ENCODE data around the gene PCSK2.

PCSK2 gene

DNA sequence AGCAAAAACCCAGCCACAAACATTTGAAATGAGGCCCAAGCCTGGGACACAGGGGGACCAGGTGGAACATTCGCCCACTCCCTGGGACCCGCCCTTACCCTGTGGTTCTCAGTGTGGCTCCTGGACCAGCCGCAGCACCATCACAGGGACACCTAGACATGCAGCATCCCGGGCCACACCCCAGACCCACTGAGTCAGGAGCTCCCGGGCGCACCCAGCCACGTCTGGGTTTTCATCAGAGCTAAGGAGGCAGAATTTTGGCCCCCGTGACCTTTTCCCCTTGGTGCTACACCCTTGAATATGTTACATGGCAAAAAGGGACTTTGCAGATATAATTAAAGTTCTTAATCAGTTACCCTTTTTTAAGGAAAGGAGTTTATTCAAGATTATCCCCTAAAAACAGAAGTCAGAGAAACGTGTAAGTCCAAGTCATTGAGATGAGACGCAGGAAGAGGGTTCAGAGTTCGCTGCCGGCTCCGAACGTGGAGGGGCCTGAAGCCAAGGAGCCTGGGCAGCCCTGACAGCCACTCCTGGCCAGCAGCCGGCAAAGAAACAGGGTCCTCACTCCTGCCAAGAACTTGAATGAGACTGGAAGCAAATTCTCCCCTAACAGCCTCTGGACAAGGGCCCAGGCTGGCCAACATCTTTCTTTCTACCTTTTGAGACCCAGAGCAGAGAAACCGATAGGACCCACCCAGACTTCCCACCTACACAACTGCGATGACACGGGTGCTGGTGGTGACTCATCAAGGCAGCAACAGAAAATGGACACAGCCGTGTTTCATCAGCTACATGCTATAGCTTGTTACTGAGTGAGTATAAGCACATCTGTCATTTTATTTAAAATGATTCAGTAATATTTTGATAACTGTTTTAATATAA is 279.0 kb downstream of the PCSK2 start:
- DNase-seq (ENCODE audit: low read depth, low spot score) = peak; percentile 19

- no peak for DNase-seq (ENCODE audit: low read depth, low spot score)
Observed at GRCh38 chr20:17507032-17507431, 280.2 kb downstream of the PCSK2 start.

GRCh38 chr20:17507531-17507930 is 280.7 kb downstream of the PCSK2 start:
- DNase-seq (ENCODE audit: low read depth, low spot score) = no peak

DNA sequence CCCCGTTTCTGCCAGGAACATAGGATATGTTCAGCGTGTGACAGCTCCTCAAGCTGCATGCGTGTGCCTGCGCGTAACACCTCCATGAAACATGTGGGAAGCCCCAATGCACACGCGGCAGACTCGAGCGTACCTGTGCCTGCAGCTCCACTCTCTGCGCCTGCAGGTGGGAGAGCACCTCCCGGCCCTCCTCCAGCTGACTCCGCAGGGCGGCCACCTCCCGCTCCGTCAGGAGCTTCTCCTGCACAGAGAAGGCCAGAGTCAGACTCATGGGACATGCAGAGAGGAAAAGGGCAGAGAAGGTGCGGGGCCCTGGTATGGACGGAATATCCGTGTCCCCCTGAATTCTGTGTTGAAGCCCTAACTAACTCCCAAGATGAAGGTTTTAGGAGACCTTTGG is 281.9 kb downstream of the PCSK2 start:
- DNase-seq (ENCODE audit: low read depth, low spot score) = no peak

GRCh38 chr20:17510548-17510947 is 283.7 kb downstream of the PCSK2 start:
- DNase-seq (ENCODE audit: low read depth, low spot score) = no peak

DNA sequence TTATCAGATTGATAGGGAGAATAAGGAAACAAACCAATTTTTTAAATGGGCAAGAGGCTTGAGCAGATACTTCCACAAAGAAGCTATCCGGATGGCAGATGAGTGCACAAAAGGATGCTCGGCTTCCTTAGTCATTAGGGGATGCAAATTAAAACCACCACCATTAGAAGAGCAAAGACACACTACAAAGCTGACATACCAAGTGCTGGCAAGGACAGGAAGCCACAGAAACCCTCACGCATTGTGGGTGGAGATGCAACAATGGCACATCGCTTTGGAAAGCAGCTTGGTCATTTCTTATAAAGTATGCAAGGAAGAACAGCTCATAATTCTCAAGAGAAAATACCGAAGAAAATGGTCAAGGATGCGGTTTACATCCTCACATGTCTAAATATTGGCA is 284.6 kb downstream of the PCSK2 start:
- no peak for DNase-seq (ENCODE audit: low read depth, low spot score)

- DNase-seq (ENCODE audit: low read depth, low spot score) = no peak
Observed at GRCh38 chr20:17513939-17514338, 287.1 kb downstream of the PCSK2 start.

DNA sequence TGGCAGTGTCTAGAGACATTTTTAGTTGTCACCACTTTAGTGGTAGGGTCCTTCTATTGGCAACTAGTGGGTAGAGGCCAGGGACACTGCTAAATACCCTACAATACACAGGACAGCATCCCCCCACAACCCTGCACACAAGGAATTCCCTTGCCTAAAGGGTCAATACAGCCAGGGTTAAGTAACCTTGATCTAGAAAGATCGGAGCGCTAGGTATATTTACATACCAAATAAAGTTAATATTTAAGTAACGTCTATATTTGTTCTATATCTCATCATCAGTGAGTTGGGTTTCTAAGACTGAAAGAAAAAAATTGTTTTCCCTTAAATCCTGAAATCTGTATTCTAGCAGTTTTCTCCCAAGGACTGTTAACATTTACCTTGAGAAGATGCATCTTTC is 288.2 kb downstream of the PCSK2 start:
- DNase-seq (ENCODE audit: low read depth, low spot score) = no peak

DNA sequence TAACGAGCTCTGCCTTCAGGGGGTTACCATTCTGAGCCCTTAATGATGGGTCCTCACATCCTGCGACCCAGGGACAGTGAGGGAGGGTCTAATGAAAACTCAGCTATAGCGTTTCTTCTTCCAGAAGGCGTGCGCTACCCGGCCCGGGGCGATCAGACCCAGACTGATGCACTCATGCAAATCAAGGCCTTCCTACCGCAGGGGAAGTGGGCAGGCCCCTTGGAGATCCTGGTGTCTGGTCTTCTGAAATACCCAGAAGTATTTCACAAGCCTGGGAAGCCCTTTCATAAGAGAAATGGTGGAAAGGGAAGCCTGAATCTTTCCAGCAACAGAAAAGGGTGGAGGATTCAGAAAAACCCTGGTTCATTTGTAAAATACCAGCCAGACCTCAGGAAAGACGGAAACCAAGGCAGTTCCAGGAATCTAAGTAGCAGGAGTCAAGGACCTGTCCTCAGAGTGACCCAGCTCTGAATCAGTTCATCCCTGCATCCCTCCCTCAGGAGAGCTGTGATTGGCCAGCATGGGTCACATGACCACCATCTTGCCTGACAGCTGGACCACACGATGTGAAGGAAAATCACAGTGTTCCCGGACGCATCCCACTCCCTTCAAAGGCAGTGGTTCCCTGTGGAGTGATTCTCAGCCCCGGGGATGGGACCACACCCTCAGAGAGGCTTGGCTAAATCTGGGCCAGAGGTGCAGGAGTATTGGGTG is 291.7 kb downstream of the PCSK2 start:
- DNase-seq (ENCODE audit: low read depth, low spot score) = no peak

DNA sequence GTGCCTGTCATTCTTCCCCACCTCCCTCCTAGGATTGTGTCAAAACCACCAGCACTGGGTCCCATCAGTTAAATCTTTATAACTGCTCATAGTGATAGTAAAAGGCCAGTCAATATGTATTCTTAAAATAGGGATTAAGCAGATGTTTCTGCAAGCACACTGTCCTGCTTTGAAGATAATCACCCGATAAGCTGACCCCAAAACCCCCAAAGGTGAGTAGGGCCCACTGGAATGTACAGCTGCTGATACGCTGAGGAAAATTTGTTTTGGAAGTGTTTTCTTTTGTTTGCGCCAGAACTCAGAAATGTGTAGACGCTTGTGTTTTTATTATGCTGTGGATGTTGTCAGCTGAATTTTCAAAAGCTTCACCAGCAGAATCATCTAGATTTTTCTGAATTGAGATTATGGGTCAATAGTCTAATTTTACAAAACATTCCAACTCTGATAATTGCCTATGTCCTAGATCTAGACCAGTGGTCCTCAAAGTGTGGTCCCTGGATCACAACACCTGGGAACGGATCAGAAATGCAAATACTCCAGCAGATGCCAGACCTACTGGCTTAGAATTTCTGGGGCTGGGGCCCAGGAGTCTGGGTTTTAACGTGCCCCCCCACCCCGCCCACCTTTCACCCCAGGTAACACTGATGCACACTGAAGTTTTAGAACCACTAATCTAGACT is 292.9 kb downstream of the PCSK2 start:
- DNase-seq (ENCODE audit: low read depth, low spot score) = no peak

- no peak for DNase-seq (ENCODE audit: low read depth, low spot score)
Observed at GRCh38 chr20:17520583-17520982, 293.7 kb downstream of the PCSK2 start.

DNA sequence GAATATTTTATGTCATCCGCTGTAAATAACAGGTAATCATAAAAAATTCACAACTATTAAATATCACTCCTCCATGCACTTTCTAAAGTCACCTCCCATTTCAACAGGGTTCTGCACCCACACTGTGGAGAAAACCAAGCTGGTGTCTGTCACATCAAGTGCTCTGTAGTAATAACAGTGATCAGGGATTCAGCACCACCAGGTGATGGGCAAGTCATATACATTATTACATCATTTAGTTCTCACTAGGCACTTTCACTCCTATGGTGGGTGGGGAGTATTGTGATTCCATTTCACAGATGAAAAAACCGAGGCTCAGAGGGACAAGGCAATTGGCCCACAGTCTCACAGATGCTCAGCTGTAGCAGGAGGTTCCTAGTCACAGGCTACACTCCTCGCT is 295.7 kb downstream of the PCSK2 start:
- DNase-seq (ENCODE audit: low read depth, low spot score) = no peak

DNA sequence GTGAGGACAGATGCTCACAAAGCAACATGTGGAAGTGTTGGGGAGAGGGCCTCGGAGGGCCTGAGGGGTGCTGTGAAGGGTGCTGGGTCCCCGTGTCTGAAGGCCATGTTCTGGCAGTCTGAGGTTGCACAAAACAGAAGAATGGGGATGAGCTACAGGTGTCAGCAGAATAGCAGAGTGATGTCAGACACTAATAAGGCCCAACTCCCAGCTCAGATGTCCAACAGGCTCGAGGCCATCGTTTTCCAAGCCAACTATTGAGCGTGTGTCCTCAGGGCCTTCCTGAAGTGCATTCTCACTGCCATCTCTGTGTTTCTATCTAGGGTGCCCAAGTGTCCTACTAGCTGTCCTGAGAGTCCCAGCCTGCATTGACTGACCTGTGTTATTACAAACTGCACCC is 296.5 kb downstream of the PCSK2 start:
- no peak for DNase-seq (ENCODE audit: low read depth, low spot score)

- DNase-seq (ENCODE audit: low read depth, low spot score) = no peak
Observed at GRCh38 chr20:17524560-17524959, 297.7 kb downstream of the PCSK2 start.

- no peak for DNase-seq (ENCODE audit: low read depth, low spot score)
Observed at GRCh38 chr20:17525132-17525531, 298.3 kb downstream of the PCSK2 start.

- DNase-seq (ENCODE audit: low read depth, low spot score) = peak; percentile 39
Observed at GRCh38 chr20:17525650-17526049, 298.8 kb downstream of the PCSK2 start.

DNA sequence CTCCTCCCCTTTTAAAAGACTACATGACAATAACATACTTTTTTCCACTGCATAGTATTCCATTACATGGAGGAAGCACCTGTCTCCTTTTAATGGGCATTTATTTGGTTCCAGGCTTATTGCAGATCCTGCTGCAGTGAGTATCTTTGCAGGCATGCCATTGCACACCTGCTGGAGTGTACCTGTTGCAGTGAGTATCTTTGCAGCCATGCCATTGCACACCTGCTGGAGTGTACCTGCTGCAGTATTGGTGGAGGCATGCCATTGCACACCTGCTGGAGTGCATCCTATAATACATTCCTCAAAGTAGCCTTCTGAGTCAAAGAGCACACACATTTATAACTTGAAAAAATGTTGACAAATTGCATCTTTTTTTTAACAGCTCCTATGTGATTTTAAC is 302.7 kb downstream of the PCSK2 start:
- no peak for DNase-seq (ENCODE audit: low read depth, low spot score)

GRCh38 chr20:17530153-17530552 is 303.3 kb downstream of the PCSK2 start:
- DNase-seq (ENCODE audit: low read depth, low spot score) = no peak

GRCh38 chr20:17530716-17531664 is 304.1 kb downstream of the PCSK2 start, which contains the start of gene BFSP1:
Gene BFSP1, minus strand, starts transcription at chr20:17531379. Its CDS starts 50 bp downstream, at chr20:17531329.
- DNase-seq (ENCODE audit: low read depth, low spot score) = peak; percentile 88

DNA sequence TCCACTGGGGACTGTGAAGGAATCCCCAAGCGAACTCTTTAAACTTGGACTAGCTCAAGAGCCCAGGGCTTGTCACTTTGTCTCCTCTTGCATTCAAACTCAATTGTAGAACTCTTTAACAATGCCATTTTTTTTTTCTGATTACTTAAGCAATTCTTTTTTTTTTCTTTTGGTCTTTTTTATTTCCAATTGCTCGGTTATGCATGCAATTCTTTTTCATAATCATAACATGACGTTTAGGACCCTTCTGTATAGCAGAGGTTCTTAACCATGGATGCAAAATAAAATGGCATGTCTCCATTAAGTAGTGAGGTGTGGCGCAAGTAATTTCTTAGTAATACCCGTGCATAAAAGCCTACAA is 304.8 kb downstream of the PCSK2 start:
- no peak for DNase-seq (ENCODE audit: low read depth, low spot score)

GRCh38 chr20:17533396-17533795 is 306.6 kb downstream of the PCSK2 start:
- DNase-seq (ENCODE audit: low read depth, low spot score) = peak; percentile 37
